Measurements from ENCODE around the gene GMDS. TPM values are rescaled to one million over a fixed set of nuclear protein-coding genes. Genes with fewer than 3 reads are reported as not detected.
A peak's percentile ranks its signal among the peaks of the same experiment; 100 is the strongest.

Gene GMDS
- total and polyA plus RNA-seq, 2 of the 8 experiments (the other 6 are each of a cell fraction or from before 2014, with no cell fraction given), result 16.8 to 50.0 TPM

- TF ChIP-seq, protein P1, sequence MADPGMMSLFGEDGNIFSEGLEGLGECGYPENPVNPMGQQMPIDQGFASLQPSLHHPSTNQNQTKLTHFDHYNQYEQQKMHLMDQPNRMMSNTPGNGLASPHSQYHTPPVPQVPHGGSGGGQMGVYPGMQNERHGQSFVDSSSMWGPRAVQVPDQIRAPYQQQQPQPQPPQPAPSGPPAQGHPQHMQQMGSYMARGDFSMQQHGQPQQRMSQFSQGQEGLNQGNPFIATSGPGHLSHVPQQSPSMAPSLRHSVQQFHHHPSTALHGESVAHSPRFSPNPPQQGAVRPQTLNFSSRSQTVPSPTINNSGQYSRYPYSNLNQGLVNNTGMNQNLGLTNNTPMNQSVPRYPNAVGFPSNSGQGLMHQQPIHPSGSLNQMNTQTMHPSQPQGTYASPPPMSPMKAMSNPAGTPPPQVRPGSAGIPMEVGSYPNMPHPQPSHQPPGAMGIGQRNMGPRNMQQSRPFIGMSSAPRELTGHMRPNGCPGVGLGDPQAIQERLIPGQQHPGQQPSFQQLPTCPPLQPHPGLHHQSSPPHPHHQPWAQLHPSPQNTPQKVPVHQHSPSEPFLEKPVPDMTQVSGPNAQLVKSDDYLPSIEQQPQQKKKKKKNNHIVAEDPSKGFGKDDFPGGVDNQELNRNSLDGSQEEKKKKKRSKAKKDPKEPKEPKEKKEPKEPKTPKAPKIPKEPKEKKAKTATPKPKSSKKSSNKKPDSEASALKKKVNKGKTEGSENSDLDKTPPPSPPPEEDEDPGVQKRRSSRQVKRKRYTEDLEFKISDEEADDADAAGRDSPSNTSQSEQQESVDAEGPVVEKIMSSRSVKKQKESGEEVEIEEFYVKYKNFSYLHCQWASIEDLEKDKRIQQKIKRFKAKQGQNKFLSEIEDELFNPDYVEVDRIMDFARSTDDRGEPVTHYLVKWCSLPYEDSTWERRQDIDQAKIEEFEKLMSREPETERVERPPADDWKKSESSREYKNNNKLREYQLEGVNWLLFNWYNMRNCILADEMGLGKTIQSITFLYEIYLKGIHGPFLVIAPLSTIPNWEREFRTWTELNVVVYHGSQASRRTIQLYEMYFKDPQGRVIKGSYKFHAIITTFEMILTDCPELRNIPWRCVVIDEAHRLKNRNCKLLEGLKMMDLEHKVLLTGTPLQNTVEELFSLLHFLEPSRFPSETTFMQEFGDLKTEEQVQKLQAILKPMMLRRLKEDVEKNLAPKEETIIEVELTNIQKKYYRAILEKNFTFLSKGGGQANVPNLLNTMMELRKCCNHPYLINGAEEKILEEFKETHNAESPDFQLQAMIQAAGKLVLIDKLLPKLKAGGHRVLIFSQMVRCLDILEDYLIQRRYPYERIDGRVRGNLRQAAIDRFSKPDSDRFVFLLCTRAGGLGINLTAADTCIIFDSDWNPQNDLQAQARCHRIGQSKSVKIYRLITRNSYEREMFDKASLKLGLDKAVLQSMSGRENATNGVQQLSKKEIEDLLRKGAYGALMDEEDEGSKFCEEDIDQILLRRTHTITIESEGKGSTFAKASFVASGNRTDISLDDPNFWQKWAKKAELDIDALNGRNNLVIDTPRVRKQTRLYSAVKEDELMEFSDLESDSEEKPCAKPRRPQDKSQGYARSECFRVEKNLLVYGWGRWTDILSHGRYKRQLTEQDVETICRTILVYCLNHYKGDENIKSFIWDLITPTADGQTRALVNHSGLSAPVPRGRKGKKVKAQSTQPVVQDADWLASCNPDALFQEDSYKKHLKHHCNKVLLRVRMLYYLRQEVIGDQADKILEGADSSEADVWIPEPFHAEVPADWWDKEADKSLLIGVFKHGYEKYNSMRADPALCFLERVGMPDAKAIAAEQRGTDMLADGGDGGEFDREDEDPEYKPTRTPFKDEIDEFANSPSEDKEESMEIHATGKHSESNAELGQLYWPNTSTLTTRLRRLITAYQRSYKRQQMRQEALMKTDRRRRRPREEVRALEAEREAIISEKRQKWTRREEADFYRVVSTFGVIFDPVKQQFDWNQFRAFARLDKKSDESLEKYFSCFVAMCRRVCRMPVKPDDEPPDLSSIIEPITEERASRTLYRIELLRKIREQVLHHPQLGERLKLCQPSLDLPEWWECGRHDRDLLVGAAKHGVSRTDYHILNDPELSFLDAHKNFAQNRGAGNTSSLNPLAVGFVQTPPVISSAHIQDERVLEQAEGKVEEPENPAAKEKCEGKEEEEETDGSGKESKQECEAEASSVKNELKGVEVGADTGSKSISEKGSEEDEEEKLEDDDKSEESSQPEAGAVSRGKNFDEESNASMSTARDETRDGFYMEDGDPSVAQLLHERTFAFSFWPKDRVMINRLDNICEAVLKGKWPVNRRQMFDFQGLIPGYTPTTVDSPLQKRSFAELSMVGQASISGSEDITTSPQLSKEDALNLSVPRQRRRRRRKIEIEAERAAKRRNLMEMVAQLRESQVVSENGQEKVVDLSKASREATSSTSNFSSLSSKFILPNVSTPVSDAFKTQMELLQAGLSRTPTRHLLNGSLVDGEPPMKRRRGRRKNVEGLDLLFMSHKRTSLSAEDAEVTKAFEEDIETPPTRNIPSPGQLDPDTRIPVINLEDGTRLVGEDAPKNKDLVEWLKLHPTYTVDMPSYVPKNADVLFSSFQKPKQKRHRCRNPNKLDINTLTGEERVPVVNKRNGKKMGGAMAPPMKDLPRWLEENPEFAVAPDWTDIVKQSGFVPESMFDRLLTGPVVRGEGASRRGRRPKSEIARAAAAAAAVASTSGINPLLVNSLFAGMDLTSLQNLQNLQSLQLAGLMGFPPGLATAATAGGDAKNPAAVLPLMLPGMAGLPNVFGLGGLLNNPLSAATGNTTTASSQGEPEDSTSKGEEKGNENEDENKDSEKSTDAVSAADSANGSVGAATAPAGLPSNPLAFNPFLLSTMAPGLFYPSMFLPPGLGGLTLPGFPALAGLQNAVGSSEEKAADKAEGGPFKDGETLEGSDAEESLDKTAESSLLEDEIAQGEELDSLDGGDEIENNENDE (IDR thresholded peaks at IDR 0.05; ENCODE audit: insufficient replicate concordance, low read length), result no peak
- TF ChIP-seq SAP30 (IDR thresholded peaks at IDR 0.05; ENCODE audit: insufficient read depth, insufficient replicate concordance, low read length) (no peak), SUZ12 (IDR thresholded peaks at IDR 0.05; ENCODE audit: low read length) (no peak), TEAD4 (IDR thresholded peaks at IDR 0.05; ENCODE audit: low read depth, low read length) (peak; percentile 94), BACH1 (IDR thresholded peaks at IDR 0.05; ENCODE audit: low read length) (no peak), KDM1A (IDR thresholded peaks at IDR 0.05; ENCODE audit: borderline replicate concordance, low read length) (no peak), TAF1 (IDR thresholded peaks at IDR 0.05; ENCODE audit: low read depth, low read length) (no peak), ATF3 (IDR thresholded peaks at IDR 0.05; ENCODE audit: insufficient read depth, low read depth, low read length) (no peak), KDM5A (IDR thresholded peaks at IDR 0.05; ENCODE audit: low read length) (no peak), RXRA (IDR thresholded peaks at IDR 0.05; ENCODE audit: insufficient read depth, low read depth, low read length) (no peak)
These were observed 104.8 kb downstream of the GMDS start (continued) for GRCh38 chr6:2140438-2141128.
